SK-N-SH (cell line): ENCODE results near the gene CACNA1E. TPM values are rescaled to one million over a fixed set of nuclear protein-coding genes. Genes with fewer than 3 reads are reported as not detected.

Experiments used
- CTCF ChIA-PET: fragments of 300-600, 350-600 bp; formaldehyde crosslinking; extraction: SDS; loops from one replicate; lab custom pipeline; 2021; lab: Yijun Ruan, JAX
- POLR2A ChIA-PET: fragments of 350-600 bp; sonication (Branson Sonifier 250); formaldehyde crosslinking; extraction: SDS; loops from one replicate; lab custom pipeline; 2020; ENCODE audit warnings: antibody characterized with exemption, inconsistent platforms; lab: Yijun Ruan, JAX
- DNase-seq: peaks from one replicate; pipeline ENCODE4 v3.0.0; 2012
- H2AFZ ChIP-seq: fragments of 200-600 bp; sonication (generic); 2 replicates; pipeline ENCODE4 v1.8.1; 2016; ENCODE audit warnings: antibody characterized with exemption, mild to moderate bottlenecking, low read depth
- H3F3A ChIP-seq: fragments of 200-600 bp; sonication (generic); replicated peaks from 2 replicates; pipeline ENCODE3; 2016; ENCODE audit warnings: antibody characterized with exemption, mild to moderate bottlenecking; ENCODE audit not compliant: insufficient read depth
- H3K27ac ChIP-seq, 2 experiments: fragments of 200-500 bp in 1 of 2; fragments of 200-600 bp in 1 of 2; sonication (Bioruptor generic) in 1 of 2; sonication (generic), shearing (Covaris generic) in 1 of 2; 2 replicates each; pipeline versions ENCODE4 v1.5.1 to v1.6.1; 2014 to 2016; ENCODE audit warnings: low read depth in 2 of 2, inconsistent platforms in 1 of 2, low read length in 1 of 2, mild to moderate bottlenecking in 1 of 2, mixed read lengths in 1 of 2
- H3K27me3 ChIP-seq: fragments of 200-600 bp; sonication (generic), shearing (Covaris generic); 2 replicates; pipeline ENCODE4 v1.6.1; 2016; ENCODE audit warnings: mixed run types; ENCODE audit not compliant: insufficient read depth
- H3K36me3 ChIP-seq, 2 experiments: fragments of 200-500 bp in 1 of 2; fragments of 200-600 bp in 1 of 2; sonication (Bioruptor generic) in 1 of 2; sonication (generic) in 1 of 2; replicated peaks in 1 of 2; 2 replicates each; pipeline versions ENCODE3 to v1.5.1; 2014 to 2016; ENCODE audit warnings: low read length in 1 of 2, mild to moderate bottlenecking in 1 of 2; ENCODE audit not compliant: insufficient read depth in 2 of 2, control insufficient read depth in 1 of 2
- H3K4me1 ChIP-seq, 2 experiments: fragments of 200-500 bp in 1 of 2; fragments of 200-600 bp in 1 of 2; sonication (Bioruptor generic) in 1 of 2; sonication (generic), shearing (Covaris generic) in 1 of 2; 2 replicates each; pipeline versions ENCODE4 v1.5.1 to v1.6.1; 2014 to 2016; ENCODE audit warnings: low read depth in 1 of 2, low read length in 1 of 2, mixed run types in 1 of 2; ENCODE audit not compliant: insufficient read depth in 2 of 2, control insufficient read depth in 1 of 2
- H3K4me2 ChIP-seq: fragments of 200-600 bp; sonication (generic), shearing (Covaris generic); 2 replicates; pipeline ENCODE4 v1.6.1; 2017; ENCODE audit warnings: mixed run types
- H3K4me3 ChIP-seq, 2 experiments: fragments of 200-500 bp in 1 of 2; fragments of 200-600 bp in 1 of 2; sonication (Bioruptor generic) in 1 of 2; sonication (generic), shearing (Covaris generic) in 1 of 2; 2 replicates each; pipeline versions ENCODE4 v1.5.1 to v1.8.1; 2014 to 2016; ENCODE audit warnings: low read depth in 2 of 2, inconsistent platforms in 1 of 2, low read length in 1 of 2, mild to moderate bottlenecking in 1 of 2, mixed read lengths in 1 of 2, moderate library complexity in 1 of 2
- H3K79me2 ChIP-seq: fragments of 200-600 bp; sonication (generic); 2 replicates; pipeline ENCODE4 v1.8.1; 2017; ENCODE audit warnings: mild to moderate bottlenecking; ENCODE audit not compliant: insufficient read depth
- H3K9ac ChIP-seq: fragments of 200-600 bp; sonication (generic); 2 replicates; pipeline ENCODE4 v1.6.1; 2017; ENCODE audit warnings: mixed run types
- H3K9me2 ChIP-seq: fragments of 200-600 bp; sonication (generic); 2 replicates; pipeline ENCODE4 v1.6.1; 2017; ENCODE audit warnings: mixed run types
- H3K9me3 ChIP-seq: fragments of 200-600 bp; sonication (generic); 2 replicates; pipeline ENCODE4 v1.6.1; 2017; ENCODE audit warnings: mixed run types, mild to moderate bottlenecking, moderate library complexity
- H4K20me1 ChIP-seq: fragments of 200-600 bp; sonication (generic); 2 replicates; pipeline ENCODE4 v1.6.1; 2017; ENCODE audit warnings: mild to moderate bottlenecking, mixed run types; ENCODE audit not compliant: insufficient read depth
- ELF1 ChIP-seq: IDR thresholded peaks from 2 replicates; pipeline ENCODE4 v1.4.0; 2012
- FOSL2 ChIP-seq: IDR thresholded peaks from 2 replicates; pipeline ENCODE4 v1.4.0; 2012; ENCODE audit warnings: low read depth, mild to moderate bottlenecking, moderate library complexity, borderline replicate concordance
- FOXM1 ChIP-seq: IDR thresholded peaks from 2 replicates; pipeline ENCODE4 v1.4.0; 2012; ENCODE audit warnings: low read depth, mild to moderate bottlenecking
- GABPA ChIP-seq: IDR thresholded peaks from 2 replicates; pipeline ENCODE4 v1.4.0; 2012; ENCODE audit warnings: low read depth, mild to moderate bottlenecking
- GATA2 ChIP-seq: sonication (generic); formaldehyde crosslinking; IDR thresholded peaks from 2 replicates; pipeline ENCODE4 v1.5.0; 2020; ENCODE audit warnings: mild to moderate bottlenecking, missing genetic modification reagents
- MXI1 ChIP-seq: IDR thresholded peaks from 2 replicates; pipeline ENCODE4 v1.6.1; 2012; ENCODE audit warnings: mild to moderate bottlenecking, low read depth, low read length, improper control_type of control experiment
- NRF1 ChIP-seq: IDR thresholded peaks from 2 replicates; pipeline ENCODE4 v1.6.1; 2012; ENCODE audit warnings: low read depth, mild to moderate bottlenecking, low read length
- REST ChIP-seq: IDR thresholded peaks from 2 replicates; pipeline ENCODE4 v1.6.1; 2012; ENCODE audit warnings: mild to moderate bottlenecking, low read depth, low read length, moderate library complexity
- RFX5 ChIP-seq: IDR thresholded peaks from 2 replicates; pipeline ENCODE4 v1.6.1; 2012; ENCODE audit warnings: mild to moderate bottlenecking, improper control_type of control experiment, low read length
- RXRA ChIP-seq: IDR thresholded peaks from 2 replicates; pipeline ENCODE4 v1.4.0; 2012; ENCODE audit warnings: low read depth, mild to moderate bottlenecking, borderline replicate concordance
- TAF1 ChIP-seq: IDR thresholded peaks from 2 replicates; pipeline ENCODE4 v1.6.1; 2012; ENCODE audit warnings: low read depth, mild to moderate bottlenecking, low read length, moderate library complexity, borderline replicate concordance
- TEAD4 ChIP-seq: IDR thresholded peaks from 2 replicates; pipeline ENCODE4 v1.4.0; 2012; ENCODE audit warnings: mild to moderate bottlenecking, borderline replicate concordance; ENCODE audit not compliant: insufficient read depth
- USF1 ChIP-seq: IDR thresholded peaks from 2 replicates; pipeline ENCODE4 v1.4.0; 2012; ENCODE audit warnings: low read depth, borderline replicate concordance
- ZBTB33 ChIP-seq: IDR thresholded peaks from 2 replicates; pipeline ENCODE4 v1.4.0; 2012; ENCODE audit warnings: low read depth, borderline replicate concordance
- WGBS: methylation state at CpG from one replicate; pipeline ENCODE4 v1.1.6; 2017; ENCODE audit warnings: low lambda C conversion rate; 5-methylcytosine and 5-hydroxymethylcytosine counted together
- polyA plus RNA-seq, 3 experiments: library from polyadenylated mRNA; depleted of rRNA; stranded (reverse); fragments of >200 nt; gene quantifications; 2 replicates each; pipeline ENCODE4 v1.2.3, GENCODE V29; 2012
- TF ChIP-seq, protein P1 (sequence below): fragments of 150-350 bp; IDR thresholded peaks from 2 replicates; pipeline ENCODE4 v1.6.1; 2017; ENCODE audit warnings: antibody characterized with exemption, low read length, low read depth, borderline replicate concordance
- TF ChIP-seq, protein P2 (sequence below): fragments of 200-600 bp; sonication (generic); IDR thresholded peaks from 2 replicates; pipeline ENCODE4 v1.6.1; 2017; ENCODE audit warnings: antibody characterized with exemption, mild to moderate bottlenecking, moderate library complexity
- TF ChIP-seq, protein P3 (sequence below): IDR thresholded peaks from 2 replicates; pipeline ENCODE4; 2012

The CACNA1E gene
- polyA plus RNA-seq, 1 of the 3 experiments (the other 2 are of a cell fraction), result not detected

GRCh38 chr1:181626279-181626938 is 143.1 kb downstream of the CACNA1E start:
- no peaks in the 10 kb centered on the region for H3K9me3 ChIP-seq
- no peak overlapping the region for H3K4me3 ChIP-seq
- no peaks in the 10 kb centered on the region for H3F3A ChIP-seq
- CTCF ChIA-PET, result no interaction called here
- no peaks in the 10 kb centered on the region for H4K20me1 ChIP-seq
- no peaks in the 10 kb centered on the region for H3K36me3 ChIP-seq
- H3K79me2 ChIP-seq, result no peaks in the 10 kb centered on the region
- H3K9ac ChIP-seq, result no peak overlapping the region
- POLR2A ChIA-PET, result no interaction called here
- DNase-seq, result no peak
- TF ChIP-seq TEAD4 (no peak), TAF1 (no peak), GATA2 (CRISPR knock-in tag) (no peak), FOSL2 (no peak), USF1 (no peak), ELF1 (no peak), REST (no peak), RXRA (no peak), MXI1 (no peak), NRF1 (no peak), RFX5 (no peak), GABPA (no peak), FOXM1 (no peak), ZBTB33 (no peak)
- TF ChIP-seq, protein P1, sequence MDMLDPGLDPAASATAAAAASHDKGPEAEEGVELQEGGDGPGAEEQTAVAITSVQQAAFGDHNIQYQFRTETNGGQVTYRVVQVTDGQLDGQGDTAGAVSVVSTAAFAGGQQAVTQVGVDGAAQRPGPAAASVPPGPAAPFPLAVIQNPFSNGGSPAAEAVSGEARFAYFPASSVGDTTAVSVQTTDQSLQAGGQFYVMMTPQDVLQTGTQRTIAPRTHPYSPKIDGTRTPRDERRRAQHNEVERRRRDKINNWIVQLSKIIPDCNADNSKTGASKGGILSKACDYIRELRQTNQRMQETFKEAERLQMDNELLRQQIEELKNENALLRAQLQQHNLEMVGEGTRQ, result no peak
- TF ChIP-seq, protein P2, sequence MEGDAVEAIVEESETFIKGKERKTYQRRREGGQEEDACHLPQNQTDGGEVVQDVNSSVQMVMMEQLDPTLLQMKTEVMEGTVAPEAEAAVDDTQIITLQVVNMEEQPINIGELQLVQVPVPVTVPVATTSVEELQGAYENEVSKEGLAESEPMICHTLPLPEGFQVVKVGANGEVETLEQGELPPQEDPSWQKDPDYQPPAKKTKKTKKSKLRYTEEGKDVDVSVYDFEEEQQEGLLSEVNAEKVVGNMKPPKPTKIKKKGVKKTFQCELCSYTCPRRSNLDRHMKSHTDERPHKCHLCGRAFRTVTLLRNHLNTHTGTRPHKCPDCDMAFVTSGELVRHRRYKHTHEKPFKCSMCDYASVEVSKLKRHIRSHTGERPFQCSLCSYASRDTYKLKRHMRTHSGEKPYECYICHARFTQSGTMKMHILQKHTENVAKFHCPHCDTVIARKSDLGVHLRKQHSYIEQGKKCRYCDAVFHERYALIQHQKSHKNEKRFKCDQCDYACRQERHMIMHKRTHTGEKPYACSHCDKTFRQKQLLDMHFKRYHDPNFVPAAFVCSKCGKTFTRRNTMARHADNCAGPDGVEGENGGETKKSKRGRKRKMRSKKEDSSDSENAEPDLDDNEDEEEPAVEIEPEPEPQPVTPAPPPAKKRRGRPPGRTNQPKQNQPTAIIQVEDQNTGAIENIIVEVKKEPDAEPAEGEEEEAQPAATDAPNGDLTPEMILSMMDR, result no peak
- TF ChIP-seq, protein P3, sequence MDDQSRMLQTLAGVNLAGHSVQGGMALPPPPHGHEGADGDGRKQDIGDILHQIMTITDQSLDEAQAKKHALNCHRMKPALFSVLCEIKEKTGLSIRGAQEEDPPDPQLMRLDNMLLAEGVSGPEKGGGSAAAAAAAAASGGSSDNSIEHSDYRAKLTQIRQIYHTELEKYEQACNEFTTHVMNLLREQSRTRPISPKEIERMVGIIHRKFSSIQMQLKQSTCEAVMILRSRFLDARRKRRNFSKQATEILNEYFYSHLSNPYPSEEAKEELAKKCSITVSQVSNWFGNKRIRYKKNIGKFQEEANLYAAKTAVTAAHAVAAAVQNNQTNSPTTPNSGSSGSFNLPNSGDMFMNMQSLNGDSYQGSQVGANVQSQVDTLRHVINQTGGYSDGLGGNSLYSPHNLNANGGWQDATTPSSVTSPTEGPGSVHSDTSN, result no peak
- no peaks in the 10 kb centered on the region for H3K9me2 ChIP-seq
- no peaks in the 10 kb centered on the region for H3K4me1 ChIP-seq
- H2AFZ ChIP-seq, result no peak overlapping the region
- H3K27me3 ChIP-seq, result no peaks in the 10 kb centered on the region
- no peak overlapping the region for H3K27ac ChIP-seq
- no peak overlapping the region for H3K4me2 ChIP-seq
- 1% methylated on average over 5 of the region's 5 CpGs for WGBS
